ENCODE results near the gene CXCR5.

Gene CXCR5

GRCh38 chr11:118918128-118918685, 34.5 kb downstream of the CXCR5 start:
- WGBS = 2% methylated on average over 8 of the region's 14 CpGs
- Histone ChIP-seq H3K36me3 (ENCODE audit: control insufficient read depth in 1 of 2, insufficient read depth in 2 of 2, low read depth in 1 of 2, low read length in 2 of 2) (peaks cover 0 to 8% of the 10 kb centered on the region in 2 experiments), H2BK15ac (ENCODE audit: low read depth, poor library complexity, severe bottlenecking) (peak overlapping the region; percentile 73)

GRCh38 chr11:118918686-118919280, 35.1 kb downstream of the CXCR5 start:
- peak overlapping the region; percentile 99 for H2BK120ac ChIP-seq (ENCODE audit: low read depth, low read length)
- H3K27ac ChIP-seq (ENCODE audit: low read length, poor library complexity, severe bottlenecking) = peak overlapping the region; percentile 98
- peak overlapping the region; percentile 96 for H2AK5ac ChIP-seq (ENCODE audit: low read length, severe bottlenecking)
- H3K79me1 ChIP-seq (replicated peaks; ENCODE audit: low read length, poor library complexity, severe bottlenecking) = no peaks in the 10 kb centered on the region
- 0% methylated on average over 8 of the region's 13 CpGs for WGBS
- peak overlapping the region; percentile 92 to 97 for H3K23ac ChIP-seq (ENCODE audit: low read length in 2 of 2)
- H2BK15ac ChIP-seq (ENCODE audit: low read depth, poor library complexity, severe bottlenecking) = peak overlapping the region; percentile 60
- peak overlapping the region; percentile 96 for H3K9ac ChIP-seq (ENCODE audit: low read length)
- peak overlapping the region; percentile 98 for H3K4ac ChIP-seq (ENCODE audit: low read depth in 1 of 2, low read length in 2 of 2)
- peak overlapping the region; percentile 98 to 99 for H3K18ac ChIP-seq (ENCODE audit: low read depth in 1 of 2, low read length in 2 of 2)
- H3K27me3 ChIP-seq (ENCODE audit: control insufficient read depth in 1 of 2, insufficient read depth in 1 of 2, low read length in 2 of 2) = no peaks in the 10 kb centered on the region
- peak overlapping the region in 1 of 2 experiments; percentile 94 for H3K14ac ChIP-seq (ENCODE audit: low read length in 2 of 2)
- H3K4me2 ChIP-seq (ENCODE audit: low read length, poor library complexity, severe bottlenecking) = peak overlapping the region; percentile 79
- DNase-seq = no peak
- H3K36me3 ChIP-seq (ENCODE audit: control insufficient read depth in 1 of 2, insufficient read depth in 2 of 2, low read depth in 1 of 2, low read length in 2 of 2) = peaks cover 0 to 11% of the 10 kb centered on the region in 2 experiments
- no peak overlapping the region for H2AFZ ChIP-seq (ENCODE audit: low read depth, low read length)
- H3K4me1 ChIP-seq (ENCODE audit: control insufficient read depth, insufficient read depth, low read depth, low read length) = peaks cover 90% of the 10 kb centered on the region
- H2BK5ac ChIP-seq (ENCODE audit: low read depth, low read length, poor library complexity, severe bottlenecking) = peak overlapping the region; percentile 99
- peak overlapping the region; percentile 96 to 98 for H2BK12ac ChIP-seq (ENCODE audit: low read length in 2 of 2)
- peak overlapping the region in 1 of 2 experiments; percentile 97 for H3K4me3 ChIP-seq (ENCODE audit: insufficient read depth in 1 of 2, low read depth in 1 of 2, low read length in 2 of 2)
- no peaks in the 10 kb centered on the region for H3K9me3 ChIP-seq (ENCODE audit: control insufficient read depth, low read length)
- peak overlapping the region; percentile 99 for H4K91ac ChIP-seq (ENCODE audit: low read length)
- H4K8ac ChIP-seq (ENCODE audit: low read length) = peak overlapping the region; percentile 98

More at GRCh38 chr11:118918128-118918685, 34.5 kb downstream of the CXCR5 start:
- peak overlapping the region; percentile 99 for H4K91ac ChIP-seq (ENCODE audit: low read length)
- peak overlapping the region; percentile 99 for H2BK120ac ChIP-seq (ENCODE audit: low read depth, low read length)
- H3K18ac ChIP-seq (ENCODE audit: low read depth in 1 of 2, low read length in 2 of 2) = peak overlapping the region; percentile 98 to 99
- peak overlapping the region in 1 of 2 experiments; percentile 74 for H3K4me3 ChIP-seq (ENCODE audit: insufficient read depth in 1 of 2, low read depth in 1 of 2, low read length in 2 of 2)
- H2AFZ ChIP-seq (ENCODE audit: low read depth, low read length) = no peak overlapping the region
- peak overlapping the region; percentile 96 for H3K9ac ChIP-seq (ENCODE audit: low read length)
- peak overlapping the region; percentile 97 for H3K27ac ChIP-seq (ENCODE audit: low read length, poor library complexity, severe bottlenecking)
- peak overlapping the region; percentile 97 to 100 for H2BK12ac ChIP-seq (ENCODE audit: low read length in 2 of 2)
- H3K14ac ChIP-seq (ENCODE audit: low read length in 2 of 2) = peak overlapping the region in 1 of 2 experiments; percentile 94
- no peaks in the 10 kb centered on the region for H3K27me3 ChIP-seq (ENCODE audit: control insufficient read depth in 1 of 2, insufficient read depth in 1 of 2, low read length in 2 of 2)
- no peaks in the 10 kb centered on the region for H3K79me1 ChIP-seq (replicated peaks; ENCODE audit: low read length, poor library complexity, severe bottlenecking)
- H2BK5ac ChIP-seq (ENCODE audit: low read depth, low read length, poor library complexity, severe bottlenecking) = peak overlapping the region; percentile 99
- H4K8ac ChIP-seq (ENCODE audit: low read length) = peak overlapping the region; percentile 98
- peak overlapping the region; percentile 92 to 97 for H3K23ac ChIP-seq (ENCODE audit: low read length in 2 of 2)
- no peaks in the 10 kb centered on the region for H3K9me3 ChIP-seq (ENCODE audit: control insufficient read depth, low read length)
- H2AK5ac ChIP-seq (ENCODE audit: low read length, severe bottlenecking) = peak overlapping the region; percentile 98
- peak overlapping the region; percentile 98 for H3K4ac ChIP-seq (ENCODE audit: low read depth in 1 of 2, low read length in 2 of 2)
- H3K4me1 ChIP-seq (ENCODE audit: control insufficient read depth, insufficient read depth, low read depth, low read length) = peaks cover 90% of the 10 kb centered on the region
- peak overlapping the region; percentile 79 for H3K4me2 ChIP-seq (ENCODE audit: low read length, poor library complexity, severe bottlenecking)
- peak; percentile 100 for DNase-seq

- Histone ChIP-seq H2AK5ac (ENCODE audit: low read length, severe bottlenecking) (peak overlapping the region; percentile 55), H3K23ac (ENCODE audit: low read length in 2 of 2) (no peak overlapping the region), H3K14ac (ENCODE audit: low read length in 2 of 2) (peak overlapping the region; percentile 39 to 50), H2BK15ac (ENCODE audit: low read depth, poor library complexity, severe bottlenecking) (peak overlapping the region; percentile 90), H2BK5ac (ENCODE audit: low read depth, low read length, poor library complexity, severe bottlenecking) (peak overlapping the region; percentile 19), H3K4me1 (ENCODE audit: control insufficient read depth, insufficient read depth, low read depth, low read length) (peaks cover 69% of the 10 kb centered on the region), H4K8ac (ENCODE audit: low read length) (peak overlapping the region; percentile 96), H3K4me2 (ENCODE audit: low read length, poor library complexity, severe bottlenecking) (peak overlapping the region; percentile 85), H3K36me3 (ENCODE audit: control insufficient read depth in 1 of 2, insufficient read depth in 2 of 2, low read depth in 1 of 2, low read length in 2 of 2) (peaks cover 0 to 13% of the 10 kb centered on the region in 2 experiments), H2AFZ (ENCODE audit: low read depth, low read length) (no peak overlapping the region), H3K9me3 (ENCODE audit: control insufficient read depth, low read length) (no peaks in the 10 kb centered on the region), H2BK12ac (ENCODE audit: low read length in 2 of 2) (peak overlapping the region; percentile 90 to 98), H3K79me1 (replicated peaks; ENCODE audit: low read length, poor library complexity, severe bottlenecking) (no peaks in the 10 kb centered on the region), H3K4ac (ENCODE audit: low read depth in 1 of 2, low read length in 2 of 2) (peak overlapping the region; percentile 83 to 86), H3K4me3 (ENCODE audit: insufficient read depth in 1 of 2, low read depth in 1 of 2, low read length in 2 of 2) (peak overlapping the region in 1 of 2 experiments; percentile 97), H3K27me3 (ENCODE audit: control insufficient read depth in 1 of 2, insufficient read depth in 1 of 2, low read length in 2 of 2) (no peaks in the 10 kb centered on the region), H3K18ac (ENCODE audit: low read depth in 1 of 2, low read length in 2 of 2) (peak overlapping the region; percentile 97 to 99), H3K27ac (ENCODE audit: low read length, poor library complexity, severe bottlenecking) (peak overlapping the region; percentile 98), H4K91ac (ENCODE audit: low read length) (peak overlapping the region; percentile 99), H3K9ac (ENCODE audit: low read length) (peak overlapping the region; percentile 95), H2BK120ac (ENCODE audit: low read depth, low read length) (peak overlapping the region; percentile 97)
- WGBS = under 1% methylated on average over 12 of the region's 13 CpGs
- DNase-seq = peak; percentile 98
Observed at GRCh38 chr11:118921121-118921928, 37.6 kb downstream of the CXCR5 start.

Measured in mesenchymal stem cell (in vitro differentiated cells and primary cell).